ENCODE measurements around the gene CACNA1C.

Gene CACNA1C

GRCh38 chr12:2415568-2415944, 362.8 kb downstream of the CACNA1C start:
- no peak for DNase-seq (ENCODE audit: low spot score)

- DNase-seq (ENCODE audit: low spot score): no peak
Measured at GRCh38 chr12:2416158-2416557, 363.4 kb downstream of the CACNA1C start.

- no peak for DNase-seq (ENCODE audit: low spot score)
Measured at GRCh38 chr12:2417481-2418160, 364.8 kb downstream of the CACNA1C start.

GRCh38 chr12:2418579-2418978, 365.8 kb downstream of the CACNA1C start:
- no peak for DNase-seq (ENCODE audit: low spot score)

- no peak for DNase-seq (ENCODE audit: low spot score)
Measured at GRCh38 chr12:2422591-2422990, 369.8 kb downstream of the CACNA1C start.

GRCh38 chr12:2429032-2429431, 376.2 kb downstream of the CACNA1C start:
- no peak for DNase-seq (ENCODE audit: low spot score)

DNA sequence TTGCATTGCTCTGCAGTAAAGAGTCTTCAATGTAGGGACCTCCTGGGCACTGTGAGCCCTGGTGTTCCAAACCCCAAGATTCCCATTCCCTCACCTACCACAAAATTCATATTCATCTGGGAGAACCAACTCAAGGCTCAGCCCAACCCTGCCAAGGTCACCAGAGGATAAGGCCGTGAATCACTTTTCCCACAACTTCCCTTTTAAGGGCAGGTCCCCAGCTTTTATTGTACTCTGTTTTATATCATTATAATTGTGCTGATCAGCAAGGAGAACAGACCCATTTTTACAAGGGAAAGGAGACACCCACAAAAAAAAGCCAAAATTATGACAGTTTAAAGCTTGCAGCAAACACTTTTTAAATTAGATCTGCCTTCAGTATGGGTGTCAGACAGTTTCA, 379.0 kb downstream of the CACNA1C start:
- DNase-seq (ENCODE audit: low spot score): no peak

DNA sequence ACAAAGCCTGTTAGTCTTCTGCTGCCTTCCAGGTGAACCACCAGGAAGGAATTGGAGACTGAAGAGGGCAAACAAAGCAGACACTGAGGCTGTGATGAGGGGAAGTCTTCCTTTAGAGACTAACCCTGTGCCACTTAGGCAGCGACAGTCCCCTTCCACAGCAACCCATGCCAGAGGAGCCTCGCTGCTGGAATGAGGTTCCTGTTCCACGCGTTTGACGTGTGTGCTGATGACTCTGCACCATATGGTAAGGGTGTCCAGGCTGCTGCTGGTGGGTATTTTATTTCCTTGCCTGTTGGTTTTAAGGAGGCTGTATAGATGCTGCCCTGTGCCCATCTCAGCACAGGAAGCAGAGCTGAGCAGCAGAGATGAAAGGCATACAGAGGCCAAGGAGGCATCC, 380.1 kb downstream of the CACNA1C start:
- no peak for DNase-seq (ENCODE audit: low spot score)

DNA sequence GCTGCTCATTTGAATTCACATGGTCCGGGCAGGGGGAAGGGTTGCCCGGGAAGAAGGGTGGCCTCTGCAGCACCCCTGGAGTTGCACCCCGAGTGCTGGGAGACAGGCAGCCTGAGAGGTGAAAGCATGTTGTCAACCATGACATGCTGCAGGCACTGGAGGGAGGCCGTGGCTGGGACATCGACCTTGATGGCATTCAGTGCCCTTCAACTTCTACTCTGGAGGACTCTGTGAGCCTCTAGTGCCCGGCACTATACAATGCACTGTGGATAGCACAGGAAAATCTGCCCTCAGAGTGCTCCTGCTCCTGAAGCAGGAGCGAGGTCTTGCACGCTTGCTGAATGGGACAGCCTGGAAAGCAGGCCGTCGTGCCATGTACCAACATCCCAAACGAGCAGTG, 382.7 kb downstream of the CACNA1C start:
- DNase-seq (ENCODE audit: low spot score): no peak

- no peak for DNase-seq (ENCODE audit: low spot score)
Measured at GRCh38 chr12:2439332-2440100, 386.7 kb downstream of the CACNA1C start.

DNA sequence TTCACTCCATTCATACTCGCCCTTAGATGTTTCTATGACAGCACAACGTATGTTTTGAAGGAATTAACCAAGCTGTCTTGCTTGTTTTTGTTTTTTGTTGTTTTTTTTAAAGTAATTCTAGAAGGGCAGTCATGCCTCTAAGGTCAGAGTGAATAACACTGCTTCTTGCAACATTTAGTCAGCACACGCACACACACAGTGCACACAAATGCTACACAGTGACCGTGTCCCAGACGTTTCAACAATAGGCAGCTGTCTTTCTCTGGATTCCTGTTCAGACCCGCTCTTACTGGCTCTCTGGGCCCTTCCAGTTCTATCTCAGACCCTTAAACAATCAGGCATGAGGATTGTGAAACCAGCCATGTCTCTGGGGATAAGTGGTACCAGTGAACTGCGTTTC, 391.0 kb downstream of the CACNA1C start:
- DNase-seq (ENCODE audit: low spot score): no peak

DNA sequence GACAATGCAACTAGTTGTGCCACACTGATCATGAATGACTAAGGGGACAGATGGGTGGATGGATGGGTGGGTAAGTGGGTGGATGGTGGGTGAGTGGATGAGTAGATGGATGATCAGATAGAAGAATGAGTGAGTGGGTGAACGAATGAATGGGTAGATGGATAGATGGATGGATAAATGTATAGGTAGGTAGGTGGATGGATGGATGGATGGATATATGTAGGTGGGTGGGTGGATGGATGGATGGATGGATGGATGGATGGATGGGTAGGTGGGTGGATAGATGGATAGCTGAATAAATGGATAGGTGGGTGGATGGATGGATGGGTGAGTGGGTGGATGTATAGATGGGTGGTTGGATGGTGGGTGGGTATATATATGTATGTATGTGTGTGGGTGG, 393.2 kb downstream of the CACNA1C start:
- no peak for DNase-seq (ENCODE audit: low spot score)

GRCh38 chr12:2447861-2448260, 395.1 kb downstream of the CACNA1C start:
- DNase-seq (ENCODE audit: low spot score): no peak

GRCh38 chr12:2449586-2449985, 396.8 kb downstream of the CACNA1C start:
- no peak for DNase-seq (ENCODE audit: low spot score)

DNA sequence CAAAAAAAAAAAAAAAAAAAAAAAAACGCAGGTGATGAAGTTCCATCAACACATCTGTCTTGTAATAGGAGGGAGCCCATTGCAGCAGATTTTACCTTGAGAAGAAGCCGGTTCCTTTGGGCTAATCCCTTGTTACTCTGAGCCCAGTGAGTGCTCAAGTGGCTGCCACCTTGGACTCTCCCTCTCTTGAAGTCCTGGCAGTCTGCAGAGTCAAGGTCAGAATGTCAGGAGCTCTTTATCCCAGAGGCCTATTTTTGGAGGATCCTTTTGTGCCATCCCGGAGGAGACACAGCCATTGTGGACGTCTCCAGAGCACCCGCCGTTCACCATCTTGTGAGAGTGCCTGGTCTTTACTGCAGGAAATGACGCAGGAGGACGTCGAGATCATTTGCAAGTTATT, 397.8 kb downstream of the CACNA1C start:
- DNase-seq (ENCODE audit: low spot score): no peak

GRCh38 chr12:2451025-2451424, 398.2 kb downstream of the CACNA1C start:
- DNase-seq (ENCODE audit: low spot score): no peak

- no peak for DNase-seq (ENCODE audit: low spot score)
Measured at GRCh38 chr12:2451497-2451896, 398.7 kb downstream of the CACNA1C start.

- no peak for DNase-seq (ENCODE audit: low spot score)
Measured at GRCh38 chr12:2453076-2453760, 400.4 kb downstream of the CACNA1C start.

GRCh38 chr12:2453761-2454090, 400.9 kb downstream of the CACNA1C start:
- DNase-seq (ENCODE audit: low spot score): no peak

DNA sequence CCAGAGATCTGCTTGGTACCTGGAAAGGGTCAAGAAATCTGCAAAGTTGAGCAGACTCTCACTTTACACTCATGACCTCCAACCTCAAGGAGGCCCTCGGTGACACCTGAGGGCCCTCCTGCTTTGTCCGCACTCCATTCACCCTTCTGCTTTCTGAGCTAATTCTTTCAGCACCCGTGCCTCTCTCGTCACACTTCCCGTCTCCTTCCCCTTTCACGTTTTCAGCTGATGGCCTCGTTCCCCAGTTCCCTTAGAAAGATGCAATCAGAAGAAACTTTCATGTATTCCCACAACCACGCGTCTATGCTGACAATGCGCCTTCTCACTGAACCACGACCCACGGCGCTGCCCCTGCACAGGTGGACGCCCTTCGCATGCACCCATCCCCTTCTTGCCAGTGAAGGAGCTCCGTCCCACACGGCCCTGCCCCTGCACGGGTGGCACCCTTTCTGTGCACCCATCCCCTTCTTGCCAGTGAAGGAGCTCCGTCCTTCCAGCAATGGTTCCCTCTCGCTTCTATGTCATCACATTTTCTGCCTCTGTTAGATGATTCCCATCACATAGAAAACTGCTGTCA, 401.9 kb downstream of the CACNA1C start:
- no peak for DNase-seq (ENCODE audit: low spot score)

DNA sequence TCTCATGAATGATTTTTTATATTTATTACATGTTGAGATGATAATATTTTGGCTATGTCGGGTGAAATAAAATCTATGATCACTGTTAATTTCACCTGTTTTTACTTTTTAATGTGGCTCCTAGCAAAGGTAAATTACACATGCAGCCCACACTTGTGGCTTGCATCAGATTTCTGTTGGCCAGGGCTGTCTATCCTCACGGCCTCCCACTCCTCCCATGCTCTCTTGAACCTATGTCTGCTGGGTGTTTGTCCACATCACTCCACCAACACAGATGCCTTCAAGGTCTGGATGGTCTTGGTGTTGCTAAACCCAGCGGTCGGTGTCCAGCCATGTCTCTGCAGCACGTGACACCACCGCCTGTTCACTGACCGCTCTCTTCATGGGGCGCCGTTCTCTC, 402.6 kb downstream of the CACNA1C start:
- no peak for DNase-seq (ENCODE audit: low spot score)

GRCh38 chr12:2456122-2456812, 403.5 kb downstream of the CACNA1C start:
- no peak for DNase-seq (ENCODE audit: low spot score)

All from germinal center (tissue), 1 donor.